ENCODE measurements around the gene NXPH1.
"Not testable (repeated sequence)": the region's sequence is repeated elsewhere in the genome, so short reads cannot be mapped to it uniquely, and the experiment has no call there.

NXPH1 gene

GRCh38 chr7:8724080-8724718 lies 290.8 kb downstream of the NXPH1 start:
- peak; percentile 40 to 59 (median 52) for DNase-seq

- DNase-seq: not testable (repeated sequence)
Observed at GRCh38 chr7:8731756-8732155, 298.3 kb downstream of the NXPH1 start.

DNA sequence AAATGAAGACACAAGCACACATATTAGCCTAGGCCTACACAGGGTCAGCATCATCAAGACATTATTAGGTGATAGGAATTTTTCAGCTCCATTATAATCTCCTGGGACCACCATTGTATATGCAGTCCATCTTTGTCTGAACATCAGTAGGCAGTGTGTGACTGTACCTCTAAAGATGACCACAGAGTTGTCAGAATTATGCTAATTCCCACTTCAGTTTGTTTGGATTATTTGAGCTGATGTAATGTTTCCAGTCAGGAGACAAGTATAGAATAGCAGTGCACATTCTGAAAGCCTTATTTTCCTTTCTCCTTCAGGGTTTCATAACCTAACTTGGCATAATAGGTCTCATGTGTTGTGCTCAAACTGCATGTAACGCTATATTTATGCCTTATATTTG lies 306.4 kb downstream of the NXPH1 start:
- no peak for DNase-seq

DNA sequence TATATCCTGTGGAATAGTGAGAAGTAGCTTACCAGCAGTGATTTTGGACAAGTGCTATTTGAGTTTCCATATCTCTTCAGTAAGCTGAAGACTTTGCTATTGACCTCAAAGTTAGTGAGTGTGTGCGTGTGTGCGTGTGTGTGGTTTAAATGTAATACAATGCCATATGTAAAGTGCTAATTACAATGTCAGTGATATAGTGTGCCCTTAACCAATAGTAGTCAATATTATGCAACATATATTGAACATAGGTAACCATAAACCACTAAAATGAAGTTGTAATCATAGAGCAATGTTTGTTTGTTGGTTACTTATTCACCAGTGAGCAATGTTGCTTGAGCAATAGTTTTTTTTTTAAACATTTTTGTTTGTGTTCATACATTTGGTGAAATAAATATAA lies 309.4 kb downstream of the NXPH1 start:
- DNase-seq: no peak

DNA sequence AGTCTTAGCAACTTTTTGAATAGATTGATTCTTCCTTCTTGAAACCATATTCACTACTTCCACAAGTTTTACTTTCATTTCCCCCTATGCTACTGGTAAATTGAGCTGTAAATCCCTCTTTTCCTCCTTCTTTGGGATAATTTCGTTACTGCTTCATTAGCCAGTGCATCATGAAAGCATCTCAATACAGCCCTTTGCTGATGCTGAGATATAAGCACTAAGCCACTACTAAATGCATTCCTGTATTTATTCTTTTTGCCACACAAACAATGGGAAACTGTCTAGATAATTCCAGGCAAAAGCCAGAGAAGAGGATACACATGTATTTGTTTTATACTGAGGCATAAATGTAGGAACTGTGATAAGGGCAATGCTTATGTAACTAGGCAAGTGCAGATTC lies 313.9 kb downstream of the NXPH1 start:
- DNase-seq: no peak

GRCh38 chr7:8751557-8752231 lies 318.3 kb downstream of the NXPH1 start:
- DNase-seq: no peak

GRCh38 chr7:8753355-8753754 lies 319.9 kb downstream of the NXPH1 start:
- DNase-seq: no peak

DNA sequence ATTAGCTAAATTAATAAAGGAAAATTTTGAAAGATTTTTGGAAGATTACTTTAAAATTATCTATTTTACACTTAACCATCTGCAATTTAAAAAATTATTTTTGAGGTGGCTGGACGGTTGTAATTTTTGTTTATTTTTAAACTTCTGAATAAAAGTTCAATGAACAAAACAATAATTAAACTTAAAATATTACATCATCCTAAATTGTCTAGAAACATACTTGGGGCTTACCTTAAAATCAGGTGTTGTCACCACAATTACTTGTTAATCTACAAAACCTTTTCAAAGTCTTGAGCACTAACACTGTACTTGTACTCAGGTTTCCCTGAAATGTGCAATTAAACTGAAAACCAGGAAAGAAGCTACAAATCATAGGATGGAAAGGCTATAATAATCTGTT lies 328.3 kb downstream of the NXPH1 start:
- no peak for DNase-seq

DNA sequence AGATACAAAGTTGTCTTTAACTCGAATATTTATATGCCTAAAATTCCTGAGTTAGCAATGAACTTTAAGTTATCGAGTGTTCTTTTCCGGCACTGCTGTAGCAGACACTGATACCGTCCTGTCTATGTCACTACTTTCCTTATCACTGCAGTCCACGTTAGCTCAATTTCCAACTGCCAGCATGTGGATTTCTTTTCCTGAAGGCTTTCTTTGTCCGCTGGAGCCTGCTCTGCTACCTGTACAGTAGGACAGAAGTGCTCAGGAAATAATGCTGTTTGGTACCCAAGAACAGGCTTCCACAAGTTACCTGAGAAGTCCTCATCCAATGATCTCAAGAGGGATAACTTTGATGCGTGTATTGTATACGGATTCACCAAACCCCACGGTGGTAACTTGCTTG lies 329.4 kb downstream of the NXPH1 start:
- DNase-seq: no peak

DNA sequence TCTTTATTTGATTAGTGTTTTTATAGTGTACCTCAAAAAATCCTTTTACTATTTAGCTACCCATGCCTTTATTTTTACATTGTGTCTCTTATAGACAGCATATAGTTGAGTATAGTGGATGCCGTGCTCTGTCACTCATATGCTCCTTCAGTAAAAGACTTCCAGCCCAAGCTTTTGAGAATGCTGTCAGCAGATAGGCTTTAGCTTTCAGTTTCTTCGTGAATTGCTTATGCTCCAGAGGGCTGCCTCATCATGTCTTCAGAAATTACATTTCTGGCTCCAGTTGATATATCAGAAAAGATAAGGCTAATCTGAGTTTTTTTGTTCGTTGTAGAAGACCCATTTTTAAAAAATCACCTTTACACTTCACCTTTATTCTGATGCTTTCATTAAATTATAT lies 332.0 kb downstream of the NXPH1 start:
- no peak for DNase-seq

DNA sequence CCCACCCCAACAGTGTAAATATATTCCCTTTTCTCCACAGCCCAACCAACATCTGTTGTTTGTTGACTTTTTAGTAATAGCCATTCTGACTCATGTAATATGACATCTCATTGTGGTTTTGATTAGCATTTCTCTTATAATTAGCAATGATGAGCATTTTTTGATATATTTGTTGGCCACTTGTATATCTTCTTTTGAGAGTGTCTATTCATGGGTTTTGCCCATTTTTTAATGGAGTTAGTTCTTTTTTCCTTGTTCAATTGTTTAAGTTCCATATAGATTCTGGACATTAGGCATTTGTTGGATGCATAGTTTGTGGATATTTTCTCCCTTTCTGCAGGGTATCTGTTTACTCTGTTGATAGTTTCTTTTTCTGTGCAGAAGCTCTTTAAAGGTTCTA lies 340.1 kb downstream of the NXPH1 start:
- DNase-seq: no peak

DNA sequence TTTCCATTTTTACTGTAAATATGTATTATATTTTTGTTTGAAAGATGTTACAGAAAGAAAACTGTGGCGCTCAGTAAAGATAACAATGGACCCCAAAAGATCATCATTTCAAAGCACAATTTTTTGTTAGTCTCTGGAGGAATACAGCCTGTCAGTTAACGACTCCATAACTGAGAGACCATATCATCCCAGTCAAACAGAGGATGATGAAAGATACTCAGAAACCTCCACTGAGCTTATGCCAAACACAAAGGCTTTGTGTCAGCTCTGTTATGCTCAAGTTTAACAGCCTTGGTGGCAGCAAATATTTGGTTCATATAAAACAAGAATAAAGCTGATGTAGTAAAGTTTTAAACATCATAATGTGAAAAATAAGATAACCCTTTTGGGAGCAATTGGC lies 345.1 kb downstream of the NXPH1 start:
- DNase-seq: no peak

GRCh38 chr7:8781166-8781565 lies 347.8 kb downstream of the NXPH1 start:
- DNase-seq: no peak

DNA sequence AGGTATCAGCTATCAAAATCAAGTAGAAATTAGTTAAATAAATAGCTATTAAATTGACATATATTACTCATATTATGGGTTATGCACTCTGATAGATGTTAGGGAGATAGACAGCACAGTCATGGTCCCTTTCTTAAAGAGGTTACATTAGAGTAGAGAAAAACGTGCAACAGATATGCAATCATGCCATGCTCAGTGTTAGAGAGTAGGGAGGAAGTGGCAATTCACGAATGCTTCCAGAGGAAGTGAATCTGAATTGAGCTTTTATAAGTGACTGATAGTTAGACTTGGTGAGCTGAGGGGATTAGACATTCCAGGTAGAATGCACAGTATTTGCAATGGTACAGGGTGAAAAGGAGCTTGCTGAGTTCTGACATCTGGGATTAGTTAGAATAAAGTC lies 349.8 kb downstream of the NXPH1 start:
- no peak for DNase-seq

DNA sequence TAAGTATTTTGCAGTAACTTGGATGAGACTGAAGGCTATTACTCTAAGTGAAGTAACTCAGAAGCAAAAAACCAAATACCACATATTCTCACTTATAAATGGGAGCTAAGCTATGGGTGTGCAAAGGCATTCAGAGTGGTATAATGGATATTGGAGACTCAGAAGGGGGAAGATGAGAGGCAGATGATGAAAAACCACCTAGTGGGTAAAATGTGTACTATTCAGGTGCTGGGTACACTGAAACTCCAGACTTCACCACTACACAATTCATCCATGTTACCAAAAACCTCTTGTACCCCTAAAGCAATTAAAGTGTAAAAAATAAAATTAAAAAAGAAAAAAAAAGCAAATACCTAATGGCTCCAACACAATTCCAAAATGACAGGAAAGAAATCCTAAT lies 351.7 kb downstream of the NXPH1 start:
- DNase-seq: no peak

- no peak for DNase-seq
Observed at GRCh38 chr7:8800986-8801385, 367.6 kb downstream of the NXPH1 start.
